ENCODE data around the gene PTGIS. TPM values are rescaled to one million over a fixed set of nuclear protein-coding genes. Genes with fewer than 3 reads are reported as not detected.
A peak's percentile ranks its signal among the peaks of the same experiment; 100 is the strongest.
"Not testable (repeated sequence)": the region's sequence is repeated elsewhere in the genome, so short reads cannot be mapped to it uniquely, and the experiment has no call there.

The PTGIS gene
- 0.52 and 7.1 TPM in 2 replicates for total RNA-seq

DNA sequence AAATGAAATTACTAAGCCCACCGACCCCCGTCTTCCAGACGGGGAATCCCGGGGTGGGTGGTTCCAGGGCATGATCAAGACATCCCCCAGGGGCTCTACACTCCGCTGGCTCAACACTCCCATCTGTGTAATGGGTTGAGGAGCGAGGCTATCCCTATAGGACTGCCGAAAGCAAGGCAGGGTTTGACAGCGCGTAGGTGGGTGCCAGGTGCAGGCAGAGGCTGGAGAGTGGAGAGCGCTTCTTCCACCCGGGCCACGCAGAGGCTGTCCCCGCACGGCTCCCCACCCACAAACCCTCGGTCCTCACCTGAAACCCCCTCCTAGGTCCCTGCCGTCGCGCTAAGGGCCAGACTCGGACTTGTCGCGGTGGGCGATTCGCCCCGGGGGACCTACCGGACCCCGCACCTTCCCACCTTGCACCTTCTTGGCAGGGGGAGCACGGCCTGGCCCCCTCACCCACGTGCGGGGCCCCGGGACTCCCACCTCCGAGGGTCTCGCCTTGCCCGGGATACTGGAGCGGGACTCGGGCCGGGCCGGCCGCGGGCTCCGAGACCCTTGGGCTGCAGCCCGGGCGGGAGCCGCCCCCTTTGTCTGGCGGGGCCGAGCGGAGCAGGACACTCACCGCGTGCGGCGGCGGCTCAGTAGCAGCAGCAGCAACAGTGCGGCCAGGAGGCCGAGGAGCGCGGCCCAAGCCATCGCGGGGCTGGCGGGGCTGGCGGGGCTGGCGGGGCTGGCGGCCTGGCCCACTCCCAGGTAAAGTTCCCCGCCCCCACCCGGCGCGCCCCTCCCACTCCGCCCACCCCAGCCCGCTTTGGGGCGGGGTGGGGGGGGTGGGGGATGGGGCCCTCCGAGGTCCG lies at the start of gene PTGIS:
Gene PTGIS, minus strand, starts transcription at position 717 of the 857 bp plus-strand sequence. Its CDS starts 21 bp downstream, at position 696.
- DNase-seq (ENCODE audit: low read depth), result no peak

DNA sequence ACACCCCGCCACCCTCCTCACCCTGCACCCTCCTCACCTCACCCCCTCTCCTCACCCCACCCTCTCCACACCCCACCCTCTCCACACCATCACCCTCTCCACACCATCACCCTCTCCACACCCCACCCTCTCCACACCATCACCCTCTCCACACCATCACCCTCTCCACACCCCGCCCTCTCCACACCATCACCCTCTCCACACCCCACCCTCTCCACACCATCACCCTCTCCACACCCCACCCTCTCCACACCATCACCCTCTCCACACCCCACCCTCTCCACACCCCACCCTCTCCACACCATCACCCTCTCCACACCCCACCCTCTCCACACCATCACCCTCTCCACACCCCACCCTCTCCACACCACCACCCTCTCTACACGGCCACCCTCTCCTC lies 49.5 kb upstream of the PTGIS start:
- DNase-seq (ENCODE audit: low read depth), result not testable (repeated sequence)

DNA sequence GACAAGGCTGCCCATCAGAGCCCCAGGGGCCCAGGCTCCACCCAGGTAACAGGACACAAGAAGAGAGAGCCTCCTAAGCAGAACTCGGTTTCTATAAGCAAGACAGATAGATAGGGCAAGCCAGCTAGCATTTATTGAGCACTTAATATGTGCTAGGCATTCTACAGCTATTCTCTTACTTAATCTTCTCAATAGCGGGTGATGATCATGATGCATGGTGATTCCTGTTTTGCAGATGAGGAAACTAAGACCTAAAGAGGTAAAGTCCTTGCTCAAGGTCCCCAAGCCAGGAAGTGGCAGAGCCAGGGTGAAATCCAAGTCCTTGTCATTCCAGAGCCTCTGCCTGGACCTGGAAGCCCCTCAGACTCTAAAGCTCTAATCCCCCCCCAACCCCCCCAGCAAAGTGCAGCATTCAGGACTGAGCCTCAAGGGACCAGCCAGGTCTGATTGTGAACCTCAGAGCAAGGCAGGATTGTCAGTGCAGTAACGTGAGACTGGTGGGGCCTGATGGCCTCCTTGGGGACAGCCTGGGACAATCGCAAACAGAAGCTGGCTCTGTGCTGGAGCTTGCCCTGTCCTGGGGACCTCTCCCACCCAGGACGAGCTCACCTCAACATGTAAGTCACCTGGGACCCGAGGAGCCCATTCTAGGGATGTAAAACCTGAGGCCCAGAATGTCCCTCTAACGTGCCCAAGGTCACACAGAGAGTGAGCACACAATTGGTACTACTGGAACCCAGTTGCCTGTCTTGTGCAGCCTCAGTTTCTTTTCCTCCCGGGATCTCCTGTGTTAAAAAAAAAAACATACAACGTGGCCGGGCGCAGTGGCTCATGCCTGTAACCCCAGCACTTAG lies 48.4 kb upstream of the PTGIS start:
- no peak for DNase-seq (ENCODE audit: low read depth)

GRCh38 chr20:49615401-49616153 lies 47.6 kb upstream of the PTGIS start:
- peak; percentile 41 for DNase-seq (ENCODE audit: low read depth)

- DNase-seq (ENCODE audit: low read depth), result not testable (repeated sequence)
These were observed 47.1 kb upstream of the PTGIS start for GRCh38 chr20:49615051-49615400.

- no peak for DNase-seq (ENCODE audit: low read depth)
These were observed 46.6 kb upstream of the PTGIS start for GRCh38 chr20:49614338-49615050.

GRCh38 chr20:49612127-49612738 lies 44.3 kb upstream of the PTGIS start:
- no peak for DNase-seq (ENCODE audit: low read depth)

DNA sequence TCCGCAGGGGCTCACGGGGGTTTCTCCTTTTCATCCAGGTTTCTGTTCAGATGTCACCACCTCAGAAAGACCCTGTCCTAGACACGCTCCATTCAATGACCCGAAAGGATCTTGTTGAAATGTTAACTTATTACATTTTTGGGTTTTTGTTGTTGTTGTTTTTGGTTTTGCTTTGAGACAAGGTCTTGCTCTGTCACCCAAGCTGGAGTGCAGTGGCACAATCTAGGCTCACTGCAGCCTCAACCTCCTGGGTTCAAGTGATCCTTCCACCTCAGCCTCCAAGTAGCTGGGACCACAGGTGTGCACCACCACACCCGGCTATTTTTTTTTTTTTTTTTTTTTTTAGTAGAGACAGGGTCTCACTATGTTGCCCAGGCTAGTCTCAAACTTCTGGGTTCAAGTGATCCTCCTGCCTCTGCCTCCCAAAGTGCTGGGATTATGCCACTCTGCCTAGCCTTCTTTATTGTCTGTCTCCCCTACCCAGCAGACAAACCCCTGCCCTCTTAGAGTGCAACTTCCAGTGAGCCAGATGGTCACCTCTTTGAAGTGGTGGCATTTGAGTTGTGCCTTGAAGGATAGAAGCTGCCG lies 43.7 kb upstream of the PTGIS start:
- not testable (repeated sequence) for DNase-seq (ENCODE audit: low read depth)

- DNase-seq (ENCODE audit: low read depth), result no peak
These were observed 43.0 kb upstream of the PTGIS start for GRCh38 chr20:49610691-49611538.

- DNase-seq (ENCODE audit: low read depth), result peak; percentile 19
These were observed 41.1 kb upstream of the PTGIS start for GRCh38 chr20:49608752-49609670.

- DNase-seq (ENCODE audit: low read depth), result no peak
These were observed 39.6 kb upstream of the PTGIS start for GRCh38 chr20:49607568-49607967.

DNA sequence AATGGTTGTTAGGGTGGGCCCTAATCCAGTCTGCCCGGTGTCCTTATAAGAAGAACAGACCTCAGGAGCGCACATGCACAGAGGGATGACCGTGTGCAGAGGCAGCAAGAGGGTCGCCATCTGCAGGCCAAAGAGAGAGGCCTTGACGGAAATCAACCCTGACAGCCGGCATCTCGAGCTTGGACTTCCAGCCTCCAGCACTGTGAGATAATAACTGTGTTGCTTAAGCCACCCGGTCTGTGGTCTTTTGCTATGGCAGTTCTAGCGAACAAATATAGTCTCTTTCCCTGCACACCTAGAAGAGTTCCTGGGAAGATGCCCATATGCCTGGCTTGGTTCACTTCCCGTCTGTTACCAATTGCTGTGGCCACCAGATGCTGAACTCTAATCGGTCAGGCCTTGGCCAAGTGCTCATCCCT lies 35.3 kb upstream of the PTGIS start:
- DNase-seq (ENCODE audit: low read depth), result no peak

GRCh38 chr20:49602345-49603208 lies 34.6 kb upstream of the PTGIS start:
- DNase-seq (ENCODE audit: low read depth), result no peak

GRCh38 chr20:49601153-49601924 lies 33.4 kb upstream of the PTGIS start:
- DNase-seq (ENCODE audit: low read depth), result no peak

- no peak for DNase-seq (ENCODE audit: low read depth)
These were observed 31.8 kb upstream of the PTGIS start for GRCh38 chr20:49599746-49600113.

GRCh38 chr20:49597825-49598395 lies 30.0 kb upstream of the PTGIS start:
- no peak for DNase-seq (ENCODE audit: low read depth)

All from renal cortical epithelial cell (primary cell).